IPS DF 6.9 (cell line): Measurements from ENCODE around the gene CD164L2.
"Not testable (repeated sequence)": the region's sequence is repeated elsewhere in the genome, so short reads cannot be mapped to it uniquely, and the experiment has no call there.

Experiments used
- DNase-seq: peaks from one replicate; pipeline ENCODE4 v3.0.0-alpha.2; 2013; ENCODE audit warnings: low read depth, low spot score
- H3K27ac ChIP-seq: one replicate; pipeline ENCODE4 v1.5.1; 2013; ENCODE audit warnings: low read length, control low read depth
- H3K27me3 ChIP-seq: 2 replicates; pipeline ENCODE4 v1.6.1; 2013; ENCODE audit warnings: mild to moderate bottlenecking, low read length; ENCODE audit not compliant: control insufficient read depth, insufficient read depth
- H3K36me3 ChIP-seq: 2 replicates; pipeline ENCODE4 v1.6.1; 2013; ENCODE audit warnings: low read length; ENCODE audit not compliant: control insufficient read depth, insufficient read depth
- H3K4me1 ChIP-seq: 2 replicates; pipeline ENCODE4 v1.6.1; 2013; ENCODE audit warnings: low read length; ENCODE audit not compliant: control insufficient read depth, insufficient read depth
- H3K4me3 ChIP-seq: 2 replicates; pipeline ENCODE4 v1.5.1; 2013; ENCODE audit warnings: mild to moderate bottlenecking, low read length
- H3K9me3 ChIP-seq: 2 replicates; pipeline ENCODE4 v1.6.1; 2013; ENCODE audit warnings: low read length, inconsistent platforms; ENCODE audit not compliant: control insufficient read depth, insufficient read depth
- WGBS: extraction: QIAGEN DNeasy Blood & Tissue Kit; methylation state at CpG from one replicate; pipeline ENCODE4 v1.1.7; 2013; ENCODE audit warnings: mixed read lengths, missing lambda C conversion rate; ENCODE audit not compliant: insufficient read length, insufficient coverage; 5-methylcytosine and 5-hydroxymethylcytosine counted together

Gene CD164L2

DNA sequence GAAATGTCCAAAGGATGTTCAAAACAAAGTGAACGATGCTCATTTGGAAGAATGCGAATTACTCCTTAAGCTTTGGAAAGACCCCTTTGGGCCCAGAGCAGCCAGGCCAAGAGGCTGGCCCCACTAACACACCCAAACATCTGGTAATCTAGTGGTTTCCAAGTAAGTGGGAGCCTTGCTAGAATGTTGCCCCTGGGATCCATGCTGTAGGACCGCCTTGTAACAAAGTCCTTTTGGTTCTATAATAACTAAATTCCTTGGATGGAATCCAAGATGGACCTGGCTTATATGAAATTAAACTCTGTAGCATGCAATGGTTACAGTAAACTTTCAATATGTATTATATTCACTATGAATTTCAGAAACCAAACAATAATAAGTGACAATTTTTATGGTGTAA is 34.6 kb upstream of the CD164L2 start:
- WGBS: no CpG with 5 or more reads among the region's 3 CpGs
- H3K9me3 ChIP-seq: no peaks in the 10 kb centered on the region
- H3K27ac ChIP-seq: no peak overlapping the region
- DNase-seq: no peak
- H3K4me3 ChIP-seq: no peak overlapping the region
- H3K27me3 ChIP-seq: no peaks in the 10 kb centered on the region
- H3K36me3 ChIP-seq: peaks cover 9% of the 10 kb centered on the region; the same call in 1 of the 2 replicates
- peaks cover 1% of the 10 kb centered on the region; the same call in 1 of the 2 replicates for H3K4me1 ChIP-seq

DNA sequence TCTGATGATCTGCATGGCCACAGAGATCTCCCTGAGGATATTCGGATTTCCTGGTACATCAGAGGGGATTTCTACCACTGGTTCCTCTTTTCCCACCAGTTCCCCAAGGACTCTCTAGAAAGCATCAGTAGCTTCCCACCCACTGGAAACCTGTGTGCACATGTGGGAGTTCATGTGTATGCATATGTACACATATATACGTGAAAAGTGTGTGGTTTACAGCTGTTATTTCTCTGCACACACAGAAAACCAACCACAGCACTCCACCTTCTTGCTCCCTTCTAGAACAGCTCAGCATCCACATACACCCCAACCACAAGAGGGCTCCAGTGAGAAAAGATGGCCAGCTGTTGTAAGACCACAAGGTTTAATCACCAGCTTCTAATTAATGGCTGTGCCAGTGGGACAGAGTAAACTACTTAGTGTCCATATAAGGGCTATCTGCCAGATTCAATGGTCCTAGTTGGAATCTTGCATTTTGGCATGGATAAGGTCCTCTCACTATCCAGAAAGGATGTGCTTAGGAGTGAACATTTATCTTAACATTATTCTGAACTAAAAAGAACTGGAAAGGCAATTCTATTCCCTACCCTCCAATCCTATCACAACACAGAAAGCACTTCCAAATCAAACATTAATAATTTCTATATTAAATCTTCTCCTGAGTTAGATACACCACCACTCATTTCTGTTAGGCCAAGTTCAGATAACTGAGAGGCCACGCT is 33.4 kb upstream of the CD164L2 start:
- Histone ChIP-seq H3K36me3 (peaks cover 11% of the 10 kb centered on the region; the same call in 1 of the 2 replicates), H3K27ac (no peak overlapping the region), H3K4me3 (no peak overlapping the region), H3K4me1 (peaks cover 1% of the 10 kb centered on the region; the same call in 1 of the 2 replicates), H3K27me3 (no peaks in the 10 kb centered on the region), H3K9me3 (no peaks in the 10 kb centered on the region)
- no CpG with 5 or more reads among the region's 3 CpGs for WGBS
- DNase-seq: no peak

- H3K4me3 ChIP-seq: no peak overlapping the region
- no peak overlapping the region for H3K27ac ChIP-seq
- H3K4me1 ChIP-seq: peaks cover 1% of the 10 kb centered on the region
- no CpG with 5 or more reads among the region's 1 CpG for WGBS
- H3K9me3 ChIP-seq: no peaks in the 10 kb centered on the region
- H3K36me3 ChIP-seq: peaks cover 14% of the 10 kb centered on the region; the same call in 1 of the 2 replicates
- H3K27me3 ChIP-seq: no peaks in the 10 kb centered on the region
- DNase-seq: no peak
Measured at GRCh38 chr1:27414091-27414490, 31.0 kb upstream of the CD164L2 start.

DNA sequence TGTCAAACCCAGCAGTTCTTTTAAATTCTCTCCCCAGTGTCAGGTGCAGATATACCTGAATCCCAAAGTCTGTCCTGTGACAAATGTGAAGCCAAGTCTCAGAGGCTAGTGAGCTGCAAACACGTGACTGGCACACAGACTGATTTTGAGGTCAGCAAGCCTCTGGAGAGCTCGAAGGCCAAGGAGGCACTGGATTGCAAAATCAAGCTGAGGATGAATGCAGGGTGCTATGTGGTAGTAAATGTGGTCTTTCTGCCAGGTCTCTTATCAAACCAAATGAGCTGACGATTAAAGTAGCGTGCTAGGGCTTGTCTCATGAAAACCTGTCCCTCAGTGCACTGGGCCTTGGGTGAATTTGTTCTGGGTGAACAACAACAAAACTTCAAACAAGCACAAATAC is 29.9 kb upstream of the CD164L2 start:
- H3K9me3 ChIP-seq: no peaks in the 10 kb centered on the region
- H3K4me3 ChIP-seq: no peak overlapping the region
- WGBS: no CpG with 5 or more reads among the region's 4 CpGs
- H3K36me3 ChIP-seq: peaks cover 14% of the 10 kb centered on the region; the same call in 1 of the 2 replicates
- H3K27ac ChIP-seq: no peak overlapping the region
- DNase-seq: no peak
- H3K27me3 ChIP-seq: no peaks in the 10 kb centered on the region
- H3K4me1 ChIP-seq: no peaks in the 10 kb centered on the region; the same call in 1 of the 2 replicates

- no peaks in the 10 kb centered on the region; the same call in 1 of the 2 replicates for H3K4me1 ChIP-seq
- no peak for DNase-seq
- H3K36me3 ChIP-seq: peaks cover 14% of the 10 kb centered on the region; the same call in 1 of the 2 replicates
- H3K4me3 ChIP-seq: no peak overlapping the region
- H3K9me3 ChIP-seq: no peaks in the 10 kb centered on the region
- WGBS: no CpG with 5 or more reads among the region's 4 CpGs
- H3K27ac ChIP-seq: no peak overlapping the region
- no peaks in the 10 kb centered on the region for H3K27me3 ChIP-seq
Measured at GRCh38 chr1:27412502-27412901, 29.4 kb upstream of the CD164L2 start.

DNA sequence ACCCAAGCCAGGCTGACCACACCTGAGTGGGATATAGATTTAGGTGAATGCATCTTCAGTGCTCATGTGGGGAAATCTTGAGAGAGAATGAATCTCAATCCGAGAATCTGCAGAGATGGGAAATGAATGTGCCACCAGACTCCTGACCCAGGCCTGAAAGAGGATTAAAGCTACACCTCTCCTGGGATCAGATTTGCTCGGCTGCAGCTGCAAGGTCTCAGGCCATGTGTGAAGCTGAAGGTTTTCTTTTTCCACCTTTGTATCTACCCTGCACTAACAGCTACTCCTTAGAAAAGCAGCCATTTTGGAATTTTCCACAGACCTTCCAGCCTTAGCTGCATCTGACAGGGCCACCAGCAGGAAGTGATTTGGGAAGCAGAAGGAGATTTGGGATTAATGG is 27.6 kb upstream of the CD164L2 start:
- no CpG with 5 or more reads among the region's 2 CpGs for WGBS
- no peak for DNase-seq

DNA sequence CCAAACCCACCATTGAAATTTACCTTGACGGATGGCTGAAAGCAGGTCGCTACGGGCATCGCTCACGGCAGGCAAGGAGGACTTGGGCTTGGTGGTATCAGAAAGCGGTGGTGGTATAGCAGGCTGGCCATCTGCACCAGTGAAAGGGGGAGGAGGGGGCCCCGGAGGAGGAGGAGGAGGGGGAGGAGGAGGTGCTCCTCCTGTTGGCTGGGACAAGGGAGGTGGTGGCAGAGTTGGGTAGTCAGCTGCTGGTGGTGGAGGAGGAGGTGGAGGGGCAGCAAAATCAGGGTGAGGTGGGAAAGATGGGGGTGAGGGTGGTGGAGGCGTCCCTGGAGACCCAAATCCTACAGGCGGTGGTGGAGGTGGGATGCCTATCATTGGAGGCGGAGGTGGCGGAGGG is 26.5 kb upstream of the CD164L2 start:
- no peak overlapping the region for H3K27ac ChIP-seq
- no peak for DNase-seq
- H3K36me3 ChIP-seq: peaks cover 14% of the 10 kb centered on the region; the same call in 1 of the 2 replicates
- H3K4me3 ChIP-seq: no peak overlapping the region
- H3K27me3 ChIP-seq: no peaks in the 10 kb centered on the region
- peaks cover 3% of the 10 kb centered on the region for H3K4me1 ChIP-seq
- WGBS: no CpG with 5 or more reads among the region's 11 CpGs
- H3K9me3 ChIP-seq: no peaks in the 10 kb centered on the region

More for the DNA sequence above, 27.6 kb upstream of the CD164L2 start:
- Histone ChIP-seq H3K4me3 (no peak overlapping the region), H3K36me3 (peaks cover 14% of the 10 kb centered on the region; the same call in 1 of the 2 replicates), H3K9me3 (no peaks in the 10 kb centered on the region), H3K4me1 (peaks cover 2% of the 10 kb centered on the region), H3K27ac (no peak overlapping the region), H3K27me3 (no peaks in the 10 kb centered on the region)

- Histone ChIP-seq H3K4me1 (peaks cover 3% of the 10 kb centered on the region), H3K27ac (no peak overlapping the region), H3K4me3 (no peak overlapping the region), H3K9me3 (no peaks in the 10 kb centered on the region), H3K36me3 (peaks cover 8% of the 10 kb centered on the region; the same call in 1 of the 2 replicates), H3K27me3 (no peaks in the 10 kb centered on the region)
- WGBS: no CpG with 5 or more reads among the region's 9 CpGs
- no peak for DNase-seq
Measured at GRCh38 chr1:27408151-27408550, 25.0 kb upstream of the CD164L2 start.

- not testable (repeated sequence) for DNase-seq, H3K36me3 ChIP-seq, H3K27me3 ChIP-seq, H3K4me1 ChIP-seq, H3K27ac ChIP-seq, H3K4me3 ChIP-seq, H3K9me3 ChIP-seq
- no CpG with 5 or more reads among the region's 2 CpGs for WGBS
Measured at GRCh38 chr1:27406791-27407190, 23.7 kb upstream of the CD164L2 start.

DNA sequence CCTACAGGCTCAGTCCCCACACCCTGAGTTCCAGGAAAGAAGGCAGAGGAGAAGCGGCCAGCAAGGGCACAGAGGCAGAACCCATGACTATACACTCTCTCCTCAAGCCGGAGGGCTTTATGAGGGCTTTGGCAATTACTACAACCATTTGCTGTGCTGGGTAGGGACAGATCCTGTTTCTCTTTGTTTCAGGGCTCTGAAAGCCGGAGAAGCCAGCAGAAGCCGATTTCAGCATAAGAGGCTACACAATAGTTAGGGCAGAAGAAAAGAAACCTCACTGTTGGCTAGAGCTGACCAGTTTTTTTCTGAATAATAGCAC is 23.2 kb upstream of the CD164L2 start:
- Histone ChIP-seq H3K9me3 (no peaks in the 10 kb centered on the region), H3K36me3 (peaks cover 3% of the 10 kb centered on the region; the same call in 1 of the 2 replicates), H3K4me1 (peaks cover 7% of the 10 kb centered on the region), H3K27ac (no peak overlapping the region), H3K27me3 (no peaks in the 10 kb centered on the region), H3K4me3 (no peak overlapping the region)
- no peak for DNase-seq
- WGBS: no CpG with 5 or more reads among the region's 4 CpGs
